ENCODE measurements around the gene MYT1. TPM values are rescaled to one million over a fixed set of nuclear protein-coding genes. Genes with fewer than 3 reads are reported as not detected.

Gene MYT1
- total and polyA plus RNA-seq, 2 of the 13 experiments (the other 11 are each of a cell fraction or from before 2014, with no cell fraction given): 0.58 to 2.5 TPM

GRCh38 chr20:64149809-64150560 is 14.3 kb upstream of the MYT1 start:
- 84% methylated on average over 26 of the region's 26 CpGs for WGBS (ENCODE audit: low lambda C conversion rate)
- TF ChIP-seq MTA1 (CRISPR knock-in tag; IDR thresholded peaks at IDR 0.05; ENCODE audit: borderline replicate concordance) (peak; percentile 32; the same call in 1 of the 2 replicates), TEAD3 (CRISPR knock-in tag; optimal IDR thresholded peaks at IDR 0.05; ENCODE audit: borderline replicate concordance) (no peak), RARA (CRISPR knock-in tag; IDR thresholded peaks at IDR 0.05) (no peak), HNRNPLL (IDR thresholded peaks at IDR 0.05; ENCODE audit: low read depth, low read length, poor library complexity, severe bottlenecking) (no peak), KDM4B (CRISPR knock-in tag; IDR thresholded peaks at IDR 0.05) (no peak), ZBTB39 (CRISPR knock-in tag; IDR thresholded peaks at IDR 0.05) (no peak), ZNF691 (CRISPR knock-in tag; IDR thresholded peaks at IDR 0.05; ENCODE audit: borderline replicate concordance, low read depth) (0 out of 2 replicates have a peak, but pooled peaks have one; percentile 37), GPBP1L1 (CRISPR knock-in tag; IDR thresholded peaks at IDR 0.05) (no peak), ZBTB4 (CRISPR knock-in tag; IDR thresholded peaks at IDR 0.05; ENCODE audit: borderline replicate concordance) (0 out of 2 replicates have a peak, but pooled peaks have one; percentile 35), MNT (IDR thresholded peaks at IDR 0.05) (peak; percentile 85)

More at GRCh38 chr20:64149809-64150560, 14.3 kb upstream of the MYT1 start:
- H3K79me2 ChIP-seq (ENCODE audit: insufficient read depth, low read length): no peaks in the 10 kb centered on the region
- no peak overlapping the region for H3K4me2 ChIP-seq (ENCODE audit: low read depth, low read length)
- in situ Hi-C loops (cut with HindIII; ENCODE audit: extremely low pct_ligation_motif_present, low pct_unique_long_range_greater_than_20kb): no loop called here
- H3K27me3 ChIP-seq (ENCODE audit: control insufficient read depth in 1 of 2, insufficient read depth in 2 of 2, low read length in 2 of 2): peaks cover 11 to 33% of the 10 kb centered on the region in 2 experiments; a peak in 4 of 5 replicates
- DNase-seq (ENCODE audit: low spot score): no peak
- ChIA-PET CTCF (ENCODE audit: low intra/inter-chr PET ratio, low total read pairs) (no interaction called here), POLR2A (no interaction called here)
- H4K20me1 ChIP-seq (ENCODE audit: insufficient read depth, low read length): no peaks in the 10 kb centered on the region
- H3K27ac ChIP-seq (ENCODE audit: extremely low read length, insufficient read depth, low read length): no peak overlapping the region
- FAIRE-seq: no peak
- intact Hi-C loops (cut with micrococcal nuclease; ENCODE audit: unreplicated experiment): no loop called here
- H3K4me3 ChIP-seq (replicated peaks in 1 of 3; ENCODE audit: insufficient read depth in 1 of 3, low read depth in 2 of 3, low read length in 3 of 3): no peak overlapping the region
- no TSS peak for BruUV-seq (replicated peaks)
- peaks cover 12% of the 10 kb centered on the region; the same call in 1 of the 2 replicates for H3K4me1 ChIP-seq (ENCODE audit: insufficient read depth, low read length)
- no peak for ATAC-seq
- peaks cover 12% of the 10 kb centered on the region for H3K9me3 ChIP-seq (ENCODE audit: low read length)
- no peaks in the 10 kb centered on the region for H3K36me3 ChIP-seq (replicated peaks in 1 of 2; ENCODE audit: control insufficient read depth in 1 of 2, insufficient read depth in 2 of 2, low read length in 2 of 2)
- H2AFZ ChIP-seq (ENCODE audit: low read length): no peak overlapping the region
- H3K9ac ChIP-seq (ENCODE audit: insufficient read depth, low read depth, low read length): no peak overlapping the region

Measured in HepG2 (cell line).